H1 (cell line): Measurements from ENCODE around the gene AKT1S1. TPM values are rescaled to one million over a fixed set of nuclear protein-coding genes. Genes with fewer than 3 reads are reported as not detected.

Experiments used
- CTCF ChIA-PET: fragments of 300-600 bp; sonication (Branson Sonifier 250); formaldehyde crosslinking; loops from one replicate; lab custom pipeline; 2021; ENCODE audit not compliant: partially characterized antibody; lab: Charles Lee
- POLR2A ChIA-PET: fragments of 300-600 bp; sonication (Branson Sonifier 250); formaldehyde crosslinking; loops from one replicate; lab custom pipeline; 2021; ENCODE audit warnings: inconsistent platforms; ENCODE audit not compliant: partially characterized antibody; lab: Charles Lee
- DNase-seq, 2 experiments: peaks; one replicate each; pipeline versions ENCODE4 v3.0.0 to v3.0.0-alpha.2; 2010 to 2022; ENCODE audit warnings: low spot score in 2 of 2, low read depth in 1 of 2, mixed read lengths in 1 of 2
- FAIRE-seq: peaks from 2 replicates; lab custom pipeline; 2011; peaks lifted over from hg19 to GRCh38; lab: Jason Lieb, UNC
- H2AFZ ChIP-seq: 2 replicates; pipeline ENCODE4 v1.8.1; 2012; ENCODE audit warnings: low read length, inconsistent platforms
- H2AK5ac ChIP-seq: 2 replicates; pipeline ENCODE4 v1.6.1; 2013; ENCODE audit warnings: low read depth, low read length
- H2BK120ac ChIP-seq: replicated peaks from 2 replicates; pipeline ENCODE3; 2013; ENCODE audit warnings: low read depth, low read length, inconsistent platforms
- H2BK12ac ChIP-seq: 2 replicates; pipeline ENCODE4 v1.6.1; 2013; ENCODE audit warnings: low read depth, low read length
- H2BK15ac ChIP-seq: 2 replicates; pipeline ENCODE4 v1.6.1; 2013; ENCODE audit warnings: low read length
- H2BK20ac ChIP-seq: 2 replicates; pipeline ENCODE4 v1.6.1; 2013; ENCODE audit warnings: low read length
- H2BK5ac ChIP-seq: 2 replicates; pipeline ENCODE4 v1.6.1; 2013; ENCODE audit warnings: low read depth, low read length
- H3K14ac ChIP-seq: 2 replicates; pipeline ENCODE4 v1.6.1; 2013; ENCODE audit warnings: inconsistent platforms; ENCODE audit not compliant: insufficient read length
- H3K18ac ChIP-seq: 2 replicates; pipeline ENCODE4 v1.6.1; 2013; ENCODE audit warnings: low read length; ENCODE audit errors: extremely low read depth
- H3K23ac ChIP-seq: 2 replicates; pipeline ENCODE4 v1.6.1; 2013; ENCODE audit warnings: inconsistent platforms; ENCODE audit not compliant: insufficient read length
- H3K23me2 ChIP-seq: 2 replicates; pipeline ENCODE4 v1.6.1; 2013; ENCODE audit warnings: low read depth, low read length
- H3K27ac ChIP-seq: 2 replicates; pipeline ENCODE4 v1.6.1; 2011; ENCODE audit warnings: low read depth, low read length, inconsistent platforms
- H3K27me3 ChIP-seq, 4 experiments: replicated peaks in 1 of 4; 1 replicate in 1 of 4; 2 replicates in 3 of 4; pipeline versions ENCODE4 v1.6.1 to v1.8.1; 2011 to 2013; ENCODE audit warnings: low read length in 3 of 4, mild to moderate bottlenecking in 3 of 4, inconsistent platforms in 2 of 4, mixed read lengths in 2 of 4, moderate library complexity in 1 of 4; ENCODE audit not compliant: control insufficient read depth in 3 of 4, insufficient read depth in 3 of 4; ENCODE audit errors: extremely low read depth in 1 of 4
- H3K36me3 ChIP-seq, 4 experiments: 2 replicates each; pipeline versions ENCODE4 v1.6.1 to v1.8.1; 2011 to 2013; ENCODE audit warnings: mild to moderate bottlenecking in 4 of 4, low read length in 3 of 4, moderate library complexity in 2 of 4, control low read depth in 1 of 4, inconsistent platforms in 1 of 4; ENCODE audit not compliant: insufficient read depth in 4 of 4, control insufficient read depth in 2 of 4
- H3K4ac ChIP-seq: replicated peaks from 2 replicates; pipeline ENCODE3; 2013; ENCODE audit warnings: low read length, low read depth, mixed read lengths, inconsistent platforms; ENCODE audit not compliant: insufficient read length
- H3K4me1 ChIP-seq, 4 experiments: replicated peaks in 1 of 4; 1 replicate in 1 of 4; 2 replicates in 3 of 4; pipeline versions ENCODE4 v1.6.1 to v1.8.1; 2011 to 2013; ENCODE audit warnings: low read length in 3 of 4, inconsistent platforms in 2 of 4, mixed read lengths in 1 of 4; ENCODE audit not compliant: insufficient read depth in 4 of 4, control insufficient read depth in 3 of 4
- H3K4me2 ChIP-seq, 2 experiments: 2 replicates each; pipeline versions ENCODE4 v1.6.1 to v1.8.1; 2011 to 2013; ENCODE audit warnings: low read depth in 2 of 2, low read length in 2 of 2, control low read depth in 1 of 2, inconsistent platforms in 1 of 2, mild to moderate bottlenecking in 1 of 2; ENCODE audit not compliant: insufficient read depth in 1 of 2
- H3K4me3 ChIP-seq, 4 experiments: fragments of 200-600, 300-600 bp in 1 of 4; sonication (generic), shearing (Covaris generic), sonication (Bioruptor Twin) in 1 of 4; 2 replicates each; pipeline versions ENCODE4 v1.5.1 to v1.8.1; 2011 to 2016; ENCODE audit warnings: low read length in 4 of 4, low read depth in 3 of 4, control low read depth in 2 of 4, inconsistent platforms in 2 of 4, mild to moderate bottlenecking in 2 of 4, mixed read lengths in 1 of 4, moderate library complexity in 1 of 4; ENCODE audit not compliant: insufficient read depth in 2 of 4; ENCODE audit errors: extremely low read depth in 1 of 4
- H3K56ac ChIP-seq: replicated peaks from 2 replicates; pipeline ENCODE3; 2013; ENCODE audit warnings: low read depth, mild to moderate bottlenecking, mixed read lengths, low read length, inconsistent platforms; ENCODE audit not compliant: insufficient read length
- H3K79me1 ChIP-seq: 2 replicates; pipeline ENCODE4 v1.6.1; 2013; ENCODE audit warnings: low read depth, low read length, control low read depth
- H3K79me2 ChIP-seq, 2 experiments: 2 replicates each; pipeline versions ENCODE4 v1.6.1 to v1.8.1; 2012 to 2013; ENCODE audit warnings: low read length in 2 of 2, mild to moderate bottlenecking in 2 of 2, inconsistent platforms in 1 of 2; ENCODE audit not compliant: insufficient read depth in 2 of 2, control insufficient read depth in 1 of 2
- H3K9ac ChIP-seq, 4 experiments: replicated peaks in 1 of 4; 1 replicate in 1 of 4; 2 replicates in 3 of 4; pipeline versions ENCODE4 v1.6.1 to v1.8.1; 2011 to 2013; ENCODE audit warnings: low read depth in 3 of 4, low read length in 3 of 4, control low read depth in 2 of 4, mild to moderate bottlenecking in 2 of 4, moderate library complexity in 2 of 4, inconsistent platforms in 1 of 4; ENCODE audit errors: extremely low read depth in 1 of 4
- H3K9me3 ChIP-seq, 2 experiments: 2 replicates each; pipeline versions ENCODE4 v1.6.1 to v1.8.1; 2012 to 2013; ENCODE audit warnings: mild to moderate bottlenecking in 2 of 2, moderate library complexity in 2 of 2, control low read depth in 1 of 2, inconsistent platforms in 1 of 2, low read depth in 1 of 2, low read length in 1 of 2, mixed read lengths in 1 of 2; ENCODE audit not compliant: insufficient read depth in 2 of 2
- H4K20me1 ChIP-seq, 2 experiments: replicated peaks in 1 of 2; 2 replicates each; pipeline versions ENCODE3 to v1.8.1; 2011 to 2013; ENCODE audit warnings: inconsistent platforms in 2 of 2, low read length in 2 of 2, mild to moderate bottlenecking in 1 of 2; ENCODE audit not compliant: insufficient read depth in 2 of 2, control insufficient read depth in 1 of 2
- H4K5ac ChIP-seq: 2 replicates; pipeline ENCODE4 v1.6.1; 2013; ENCODE audit warnings: low read length, low read depth, mixed read lengths, inconsistent platforms; ENCODE audit not compliant: insufficient read length
- H4K8ac ChIP-seq: 2 replicates; pipeline ENCODE4 v1.8.0; 2013; ENCODE audit warnings: mild to moderate bottlenecking, moderate library complexity, low read length, inconsistent platforms; ENCODE audit not compliant: insufficient read depth; ENCODE audit errors: extremely low read depth
- H4K91ac ChIP-seq: replicated peaks from 2 replicates; pipeline ENCODE3; 2013; ENCODE audit warnings: low read length, mixed read lengths, inconsistent platforms; ENCODE audit not compliant: insufficient read length
- RAD21 ChIP-seq, 2 experiments: IDR thresholded peaks in 1 of 2; conservative IDR thresholded peaks in 1 of 2; 2 replicates each; pipeline ENCODE4 v1.6.1; 2011; ENCODE audit warnings: low read depth in 2 of 2, low read length in 2 of 2, improper control_type of control experiment in 1 of 2, inconsistent platforms in 1 of 2, mild to moderate bottlenecking in 1 of 2, moderate library complexity in 1 of 2
- SAP30 ChIP-seq: fragments of 300-600 bp; sonication (generic); IDR thresholded peaks from 2 replicates; pipeline ENCODE4 v1.7.1; 2012; ENCODE audit warnings: low read length, moderate library complexity, mild to moderate bottlenecking, inconsistent platforms; ENCODE audit not compliant: insufficient read depth, insufficient replicate concordance
- SIX5 ChIP-seq: IDR thresholded peaks from 2 replicates; pipeline ENCODE4 v1.6.1; 2011; ENCODE audit warnings: mild to moderate bottlenecking, low read depth, low read length
- WGBS, 2 experiments: shearing (Covaris generic) in 1 of 2; methylation state at CpG; one replicate each; pipeline versions ENCODE4 v1.1.6 to v1.1.7; 2013 to 2015; ENCODE audit warnings: low lambda C conversion rate in 2 of 2, mixed read lengths in 2 of 2, inconsistent platforms in 1 of 2, low coverage in 1 of 2, missing lambda C conversion rate in 1 of 2; ENCODE audit not compliant: insufficient replicate concordance in 2 of 2, insufficient coverage in 1 of 2, insufficient read length in 1 of 2; ENCODE audit errors: extremely low coverage in 1 of 2, missing lambda C conversion rate in 1 of 2; 5-methylcytosine and 5-hydroxymethylcytosine counted together
- polyA plus RNA-seq, 7 experiments: library from polyadenylated mRNA; depleted of rRNA in 3 of 7; stranded (reverse) in 5 of 7; unstranded in 2 of 7; fragments of >200 nt in 5 of 7; fragments of 200-250 nt in 2 of 7; gene quantifications; 1 replicate in 5 of 7; 2 replicates in 1 of 7; 4 replicates in 1 of 7; pipeline versions ENCODE4 v1.2.1 to v1.2.3, GENCODE V29; 2011 to 2013; ENCODE audit warnings: missing spikeins in 2 of 7, mixed read lengths in 2 of 7
- total RNA-seq: library from RNA; stranded (reverse); fragmentation: NEBNext Ultra II Directional; extraction: Animal tissue kit (Norgen Biotek cat#: 25700); gene quantifications from 2 replicates; pipeline ENCODE4 v1.2.1, GENCODE V29; 2021

The AKT1S1 gene
- total and polyA plus RNA-seq, 2 of the 8 experiments (the other 6 are each of a cell fraction or from before 2014, with no cell fraction given) = 40.7 to 45.9 TPM

DNA sequence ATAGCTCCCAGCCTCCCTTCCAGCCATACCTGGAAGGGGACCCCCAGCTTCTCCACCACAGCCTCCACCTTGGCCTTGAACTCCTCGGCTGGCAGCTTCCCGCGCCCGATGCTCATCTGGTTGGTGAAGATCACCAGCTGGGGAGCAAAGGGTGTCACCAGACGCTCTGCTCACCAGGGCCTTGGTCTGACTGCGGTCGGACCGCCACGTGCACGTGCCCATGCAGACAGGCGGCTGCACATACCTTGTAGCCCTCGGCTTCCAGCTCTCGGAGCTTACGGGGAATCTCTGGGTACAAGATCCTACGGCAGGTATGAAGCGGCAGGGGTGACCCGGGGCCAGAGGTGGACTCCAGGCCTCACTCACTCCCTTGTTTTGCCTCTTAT is 13.2 kb downstream of the AKT1S1 start:
- Histone ChIP-seq H3K79me2 (peaks cover 0 to 27% of the 10 kb centered on the region in 2 experiments; a peak in 2 of 4 replicates), H3K27me3 (no peaks in the 10 kb centered on the region), H2BK5ac (no peak overlapping the region), H2BK120ac (no peak overlapping the region), H2BK15ac (no peak overlapping the region), H4K8ac (no peak overlapping the region), H2BK12ac (no peak overlapping the region), H2AK5ac (no peak overlapping the region), H3K23me2 (peaks cover 9% of the 10 kb centered on the region), H3K56ac (no peak overlapping the region), H3K4me3 (no peak overlapping the region), H2AFZ (no peak overlapping the region), H3K4ac (no peak overlapping the region), H3K36me3 (peaks cover 20 to 47% (median 36%) of the 10 kb centered on the region in 4 experiments), H3K9me3 (no peaks in the 10 kb centered on the region), H3K27ac (no peak overlapping the region), H4K20me1 (peaks cover 17 to 30% of the 10 kb centered on the region in 2 experiments), H4K91ac (no peak overlapping the region), H3K9ac (no peak overlapping the region)
- 93% methylated on average over 17 of the region's 17 CpGs; no CpG with 5 or more reads in 1 of the 2 experiments for WGBS, 2 experiments
- FAIRE-seq (no peak), DNase-seq (no peak)
- no peak for TF ChIP-seq SAP30
- TF ChIP-seq RAD21 (IDR thresholded peaks at IDR 0.05 in 1 of 2, conservative IDR thresholded peaks at IDR 0.05 in 1 of 2; ENCODE audit: low read depth in 2 of 2, low read length in 2 of 2) = no peak
- TF ChIP-seq SIX5 = no peak
- TF ChIP-seq, all 59 proteins: peak for 0
- ChIA-PET CTCF (interaction anchor here (1.0 to 3.4 kb wide), 5 partner anchors 10 to 51 kb away, joined by 3 to 13 read pairs (median 5); partner anchors contain the start of gene FUZ), POLR2A (interaction anchor here (1.0 to 12.4 kb wide), 8 partner anchors 9 to 294 kb away, joined by 3 to 247 read pairs (median 6); partner anchors contain the start of genes AKT1S1, PTOV1 and TBC1D17)
- Histone ChIP-seq H3K4me1 (peaks cover 0 to 16% (median 4%) of the 10 kb centered on the region in 4 experiments; a peak in 5 of 7 replicates), H3K79me1 (peaks cover 12% of the 10 kb centered on the region), H3K14ac (no peak overlapping the region), H3K23ac (no peak overlapping the region), H2BK20ac (no peak overlapping the region), H3K18ac (no peak overlapping the region), H3K4me2 (no peak overlapping the region), H4K5ac (no peak overlapping the region)
